ENCODE results near the gene ABCD2.
"Not testable (repeated sequence)": the region's sequence is repeated elsewhere in the genome, so short reads cannot be mapped to it uniquely, and the experiment has no call there.

Gene ABCD2

GRCh38 chr12:39572551-39572950 lies 47.1 kb downstream of the ABCD2 start:
- no peaks in the 10 kb centered on the region for H3K27me3 ChIP-seq (ENCODE audit: insufficient read depth, poor library complexity, severe bottlenecking)
- no peaks in the 10 kb centered on the region for H3K9me3 ChIP-seq (ENCODE audit: severe bottlenecking)
- H3K36me3 ChIP-seq (ENCODE audit: low read depth) = no peaks in the 10 kb centered on the region
- no peaks in the 10 kb centered on the region for H3K4me1 ChIP-seq (ENCODE audit: insufficient read depth, poor library complexity, severe bottlenecking)
- ATAC-seq (ENCODE audit: low read depth) = no peak
- TF ChIP-seq, protein P1, sequence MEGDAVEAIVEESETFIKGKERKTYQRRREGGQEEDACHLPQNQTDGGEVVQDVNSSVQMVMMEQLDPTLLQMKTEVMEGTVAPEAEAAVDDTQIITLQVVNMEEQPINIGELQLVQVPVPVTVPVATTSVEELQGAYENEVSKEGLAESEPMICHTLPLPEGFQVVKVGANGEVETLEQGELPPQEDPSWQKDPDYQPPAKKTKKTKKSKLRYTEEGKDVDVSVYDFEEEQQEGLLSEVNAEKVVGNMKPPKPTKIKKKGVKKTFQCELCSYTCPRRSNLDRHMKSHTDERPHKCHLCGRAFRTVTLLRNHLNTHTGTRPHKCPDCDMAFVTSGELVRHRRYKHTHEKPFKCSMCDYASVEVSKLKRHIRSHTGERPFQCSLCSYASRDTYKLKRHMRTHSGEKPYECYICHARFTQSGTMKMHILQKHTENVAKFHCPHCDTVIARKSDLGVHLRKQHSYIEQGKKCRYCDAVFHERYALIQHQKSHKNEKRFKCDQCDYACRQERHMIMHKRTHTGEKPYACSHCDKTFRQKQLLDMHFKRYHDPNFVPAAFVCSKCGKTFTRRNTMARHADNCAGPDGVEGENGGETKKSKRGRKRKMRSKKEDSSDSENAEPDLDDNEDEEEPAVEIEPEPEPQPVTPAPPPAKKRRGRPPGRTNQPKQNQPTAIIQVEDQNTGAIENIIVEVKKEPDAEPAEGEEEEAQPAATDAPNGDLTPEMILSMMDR (IDR thresholded peaks at IDR 0.05; ENCODE audit: poor library complexity, severe bottlenecking) = no peak
- DNase-seq (ENCODE audit: low spot score) = no peak
- no peak overlapping the region for H3K27ac ChIP-seq (ENCODE audit: poor library complexity, severe bottlenecking)
- H3K4me3 ChIP-seq (ENCODE audit: severe bottlenecking) = no peak overlapping the region

DNA sequence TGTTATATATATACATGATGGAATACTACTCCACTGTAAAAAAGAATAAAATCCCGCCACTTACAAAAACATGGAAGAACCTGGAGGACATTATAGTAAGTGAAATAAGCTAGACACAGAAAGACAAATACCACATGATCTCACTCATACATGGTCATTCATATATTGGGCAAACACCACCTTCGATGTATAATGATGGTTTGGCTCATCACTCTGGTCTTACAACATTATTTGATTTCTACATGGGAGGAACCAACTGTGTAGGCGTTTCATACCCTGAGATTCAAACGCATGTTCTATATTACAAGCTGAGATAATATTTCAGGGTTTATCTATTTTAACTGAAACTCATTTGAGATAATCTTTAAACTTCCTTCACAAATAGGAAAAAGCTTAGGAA lies 48.3 kb downstream of the ABCD2 start:
- H3K27me3 ChIP-seq (ENCODE audit: insufficient read depth, poor library complexity, severe bottlenecking) = no peaks in the 10 kb centered on the region
- H3K4me3 ChIP-seq (ENCODE audit: severe bottlenecking) = no peak overlapping the region
- ATAC-seq (ENCODE audit: low read depth) = peak; percentile 31; the same call in 1 of the 3 replicates
- TF ChIP-seq, protein P1 (IDR thresholded peaks at IDR 0.05; ENCODE audit: poor library complexity, severe bottlenecking) = no peak
- H3K9me3 ChIP-seq (ENCODE audit: severe bottlenecking) = no peaks in the 10 kb centered on the region
- H3K36me3 ChIP-seq (ENCODE audit: low read depth) = no peaks in the 10 kb centered on the region
- no peak for DNase-seq (ENCODE audit: low spot score)
- H3K4me1 ChIP-seq (ENCODE audit: insufficient read depth, poor library complexity, severe bottlenecking) = no peaks in the 10 kb centered on the region
- no peak overlapping the region for H3K27ac ChIP-seq (ENCODE audit: poor library complexity, severe bottlenecking)

- no peaks in the 10 kb centered on the region for H3K9me3 ChIP-seq (ENCODE audit: severe bottlenecking)
- H3K27ac ChIP-seq (ENCODE audit: poor library complexity, severe bottlenecking) = no peak overlapping the region
- ATAC-seq (ENCODE audit: low read depth) (no peak), DNase-seq (ENCODE audit: low spot score) (no peak)
- H3K4me3 ChIP-seq (ENCODE audit: severe bottlenecking) = no peak overlapping the region
- H3K36me3 ChIP-seq (ENCODE audit: low read depth) = no peaks in the 10 kb centered on the region
- TF ChIP-seq, protein P1 (IDR thresholded peaks at IDR 0.05; ENCODE audit: poor library complexity, severe bottlenecking) = no peak
- H3K4me1 ChIP-seq (ENCODE audit: insufficient read depth, poor library complexity, severe bottlenecking) = no peaks in the 10 kb centered on the region
- no peaks in the 10 kb centered on the region for H3K27me3 ChIP-seq (ENCODE audit: insufficient read depth, poor library complexity, severe bottlenecking)
Observed at GRCh38 chr12:39553476-39553875, 66.1 kb downstream of the ABCD2 start.

GRCh38 chr12:39544211-39544610 lies 75.4 kb downstream of the ABCD2 start:
- DNase-seq (ENCODE audit: low spot score); H3K9me3 ChIP-seq (ENCODE audit: severe bottlenecking); H3K27me3 ChIP-seq (ENCODE audit: insufficient read depth, poor library complexity, severe bottlenecking); H3K27ac ChIP-seq (ENCODE audit: poor library complexity, severe bottlenecking); ATAC-seq (ENCODE audit: low read depth); H3K36me3 ChIP-seq (ENCODE audit: low read depth); H3K4me1 ChIP-seq (ENCODE audit: insufficient read depth, poor library complexity, severe bottlenecking); H3K4me3 ChIP-seq (ENCODE audit: severe bottlenecking): not testable (repeated sequence)

GRCh38 chr12:39541471-39541870 lies 78.1 kb downstream of the ABCD2 start:
- TF ChIP-seq, protein P1 (IDR thresholded peaks at IDR 0.05; ENCODE audit: poor library complexity, severe bottlenecking) = no peak
- Histone ChIP-seq H3K9me3 (ENCODE audit: severe bottlenecking) (no peaks in the 10 kb centered on the region), H3K36me3 (ENCODE audit: low read depth) (no peaks in the 10 kb centered on the region), H3K27me3 (ENCODE audit: insufficient read depth, poor library complexity, severe bottlenecking) (no peaks in the 10 kb centered on the region), H3K4me1 (ENCODE audit: insufficient read depth, poor library complexity, severe bottlenecking) (no peaks in the 10 kb centered on the region), H3K4me3 (ENCODE audit: severe bottlenecking) (no peak overlapping the region), H3K27ac (ENCODE audit: poor library complexity, severe bottlenecking) (no peak overlapping the region)
- ATAC-seq (ENCODE audit: low read depth) (no peak), DNase-seq (ENCODE audit: low spot score) (no peak)
